H1 (cell line): ENCODE measurements around the gene UBE2D4. TPM values are rescaled to one million over a fixed set of nuclear protein-coding genes. Genes with fewer than 3 reads are reported as not detected.

Source experiments
- CTCF ChIA-PET: fragments of 300-600 bp; sonication (Branson Sonifier 250); formaldehyde crosslinking; loops from one replicate; lab custom pipeline; 2021; ENCODE audit not compliant: partially characterized antibody; lab: Charles Lee
- POLR2A ChIA-PET: fragments of 300-600 bp; sonication (Branson Sonifier 250); formaldehyde crosslinking; loops from one replicate; lab custom pipeline; 2021; ENCODE audit warnings: inconsistent platforms; ENCODE audit not compliant: partially characterized antibody; lab: Charles Lee
- DNase-seq, 2 experiments: peaks; one replicate each; pipeline versions ENCODE4 v3.0.0 to v3.0.0-alpha.2; 2010 to 2022; ENCODE audit warnings: low spot score in 2 of 2, low read depth in 1 of 2, mixed read lengths in 1 of 2
- FAIRE-seq: peaks from 2 replicates; lab custom pipeline; 2011; peaks lifted over from hg19 to GRCh38; lab: Jason Lieb, UNC
- H2AFZ ChIP-seq: 2 replicates; pipeline ENCODE4 v1.8.1; 2012; ENCODE audit warnings: low read length, inconsistent platforms
- H2AK5ac ChIP-seq: 2 replicates; pipeline ENCODE4 v1.6.1; 2013; ENCODE audit warnings: low read depth, low read length
- H2BK120ac ChIP-seq: replicated peaks from 2 replicates; pipeline ENCODE3; 2013; ENCODE audit warnings: low read depth, low read length, inconsistent platforms
- H2BK12ac ChIP-seq: 2 replicates; pipeline ENCODE4 v1.6.1; 2013; ENCODE audit warnings: low read depth, low read length
- H2BK15ac ChIP-seq: 2 replicates; pipeline ENCODE4 v1.6.1; 2013; ENCODE audit warnings: low read length
- H2BK20ac ChIP-seq: 2 replicates; pipeline ENCODE4 v1.6.1; 2013; ENCODE audit warnings: low read length
- H2BK5ac ChIP-seq: 2 replicates; pipeline ENCODE4 v1.6.1; 2013; ENCODE audit warnings: low read depth, low read length
- H3K14ac ChIP-seq: 2 replicates; pipeline ENCODE4 v1.6.1; 2013; ENCODE audit warnings: inconsistent platforms; ENCODE audit not compliant: insufficient read length
- H3K18ac ChIP-seq: 2 replicates; pipeline ENCODE4 v1.6.1; 2013; ENCODE audit warnings: low read length; ENCODE audit errors: extremely low read depth
- H3K23ac ChIP-seq: 2 replicates; pipeline ENCODE4 v1.6.1; 2013; ENCODE audit warnings: inconsistent platforms; ENCODE audit not compliant: insufficient read length
- H3K23me2 ChIP-seq: 2 replicates; pipeline ENCODE4 v1.6.1; 2013; ENCODE audit warnings: low read depth, low read length
- H3K27ac ChIP-seq: 2 replicates; pipeline ENCODE4 v1.6.1; 2011; ENCODE audit warnings: low read depth, low read length, inconsistent platforms
- H3K27me3 ChIP-seq, 4 experiments: replicated peaks in 1 of 4; 1 replicate in 1 of 4; 2 replicates in 3 of 4; pipeline versions ENCODE4 v1.6.1 to v1.8.1; 2011 to 2013; ENCODE audit warnings: low read length in 3 of 4, mild to moderate bottlenecking in 3 of 4, inconsistent platforms in 2 of 4, mixed read lengths in 2 of 4, moderate library complexity in 1 of 4; ENCODE audit not compliant: control insufficient read depth in 3 of 4, insufficient read depth in 3 of 4; ENCODE audit errors: extremely low read depth in 1 of 4
- H3K36me3 ChIP-seq, 4 experiments: 2 replicates each; pipeline versions ENCODE4 v1.6.1 to v1.8.1; 2011 to 2013; ENCODE audit warnings: mild to moderate bottlenecking in 4 of 4, low read length in 3 of 4, moderate library complexity in 2 of 4, control low read depth in 1 of 4, inconsistent platforms in 1 of 4; ENCODE audit not compliant: insufficient read depth in 4 of 4, control insufficient read depth in 2 of 4
- H3K4ac ChIP-seq: replicated peaks from 2 replicates; pipeline ENCODE3; 2013; ENCODE audit warnings: low read length, low read depth, mixed read lengths, inconsistent platforms; ENCODE audit not compliant: insufficient read length
- H3K4me1 ChIP-seq, 4 experiments: replicated peaks in 1 of 4; 1 replicate in 1 of 4; 2 replicates in 3 of 4; pipeline versions ENCODE4 v1.6.1 to v1.8.1; 2011 to 2013; ENCODE audit warnings: low read length in 3 of 4, inconsistent platforms in 2 of 4, mixed read lengths in 1 of 4; ENCODE audit not compliant: insufficient read depth in 4 of 4, control insufficient read depth in 3 of 4
- H3K4me2 ChIP-seq, 2 experiments: 2 replicates each; pipeline versions ENCODE4 v1.6.1 to v1.8.1; 2011 to 2013; ENCODE audit warnings: low read depth in 2 of 2, low read length in 2 of 2, control low read depth in 1 of 2, inconsistent platforms in 1 of 2, mild to moderate bottlenecking in 1 of 2; ENCODE audit not compliant: insufficient read depth in 1 of 2
- H3K4me3 ChIP-seq, 4 experiments: fragments of 200-600, 300-600 bp in 1 of 4; sonication (generic), shearing (Covaris generic), sonication (Bioruptor Twin) in 1 of 4; 2 replicates each; pipeline versions ENCODE4 v1.5.1 to v1.8.1; 2011 to 2016; ENCODE audit warnings: low read length in 4 of 4, low read depth in 3 of 4, control low read depth in 2 of 4, inconsistent platforms in 2 of 4, mild to moderate bottlenecking in 2 of 4, mixed read lengths in 1 of 4, moderate library complexity in 1 of 4; ENCODE audit not compliant: insufficient read depth in 2 of 4; ENCODE audit errors: extremely low read depth in 1 of 4
- H3K56ac ChIP-seq: replicated peaks from 2 replicates; pipeline ENCODE3; 2013; ENCODE audit warnings: low read depth, mild to moderate bottlenecking, mixed read lengths, low read length, inconsistent platforms; ENCODE audit not compliant: insufficient read length
- H3K79me1 ChIP-seq: 2 replicates; pipeline ENCODE4 v1.6.1; 2013; ENCODE audit warnings: low read depth, low read length, control low read depth
- H3K79me2 ChIP-seq, 2 experiments: 2 replicates each; pipeline versions ENCODE4 v1.6.1 to v1.8.1; 2012 to 2013; ENCODE audit warnings: low read length in 2 of 2, mild to moderate bottlenecking in 2 of 2, inconsistent platforms in 1 of 2; ENCODE audit not compliant: insufficient read depth in 2 of 2, control insufficient read depth in 1 of 2
- H3K9ac ChIP-seq, 4 experiments: replicated peaks in 1 of 4; 1 replicate in 1 of 4; 2 replicates in 3 of 4; pipeline versions ENCODE4 v1.6.1 to v1.8.1; 2011 to 2013; ENCODE audit warnings: low read depth in 3 of 4, low read length in 3 of 4, control low read depth in 2 of 4, mild to moderate bottlenecking in 2 of 4, moderate library complexity in 2 of 4, inconsistent platforms in 1 of 4; ENCODE audit errors: extremely low read depth in 1 of 4
- H3K9me3 ChIP-seq, 2 experiments: 2 replicates each; pipeline versions ENCODE4 v1.6.1 to v1.8.1; 2012 to 2013; ENCODE audit warnings: mild to moderate bottlenecking in 2 of 2, moderate library complexity in 2 of 2, control low read depth in 1 of 2, inconsistent platforms in 1 of 2, low read depth in 1 of 2, low read length in 1 of 2, mixed read lengths in 1 of 2; ENCODE audit not compliant: insufficient read depth in 2 of 2
- H4K20me1 ChIP-seq, 2 experiments: replicated peaks in 1 of 2; 2 replicates each; pipeline versions ENCODE3 to v1.8.1; 2011 to 2013; ENCODE audit warnings: inconsistent platforms in 2 of 2, low read length in 2 of 2, mild to moderate bottlenecking in 1 of 2; ENCODE audit not compliant: insufficient read depth in 2 of 2, control insufficient read depth in 1 of 2
- H4K5ac ChIP-seq: 2 replicates; pipeline ENCODE4 v1.6.1; 2013; ENCODE audit warnings: low read length, low read depth, mixed read lengths, inconsistent platforms; ENCODE audit not compliant: insufficient read length
- H4K8ac ChIP-seq: 2 replicates; pipeline ENCODE4 v1.8.0; 2013; ENCODE audit warnings: mild to moderate bottlenecking, moderate library complexity, low read length, inconsistent platforms; ENCODE audit not compliant: insufficient read depth; ENCODE audit errors: extremely low read depth
- H4K91ac ChIP-seq: replicated peaks from 2 replicates; pipeline ENCODE3; 2013; ENCODE audit warnings: low read length, mixed read lengths, inconsistent platforms; ENCODE audit not compliant: insufficient read length
- CEBPB ChIP-seq: IDR thresholded peaks from 2 replicates; pipeline ENCODE4 v1.6.1; 2012; ENCODE audit warnings: low read depth, low read length
- CTBP2 ChIP-seq: IDR thresholded peaks from 2 replicates; pipeline ENCODE4 v1.7.0; 2011; ENCODE audit warnings: borderline replicate concordance, mild to moderate bottlenecking, moderate library complexity, mixed read lengths, low read length; ENCODE audit not compliant: insufficient read depth, insufficient read length
- EGR1 ChIP-seq: IDR thresholded peaks from 2 replicates; pipeline ENCODE4 v1.6.1; 2011; ENCODE audit warnings: low read depth, low read length, borderline replicate concordance
- FOSL1 ChIP-seq: IDR thresholded peaks from 2 replicates; pipeline ENCODE4 v1.6.1; 2011; ENCODE audit warnings: mild to moderate bottlenecking, low read depth, low read length, moderate library complexity; ENCODE audit not compliant: insufficient read depth
- JUN ChIP-seq: IDR thresholded peaks from 2 replicates; pipeline ENCODE4 v1.6.1; 2011; ENCODE audit warnings: low read depth, mild to moderate bottlenecking, improper control_type of control experiment, low read length
- MAFK ChIP-seq: IDR thresholded peaks from 2 replicates; pipeline ENCODE4 v1.6.1; 2012; ENCODE audit warnings: low read depth, mild to moderate bottlenecking, improper control_type of control experiment, low read length
- POLR2A ChIP-seq, 2 experiments: IDR thresholded peaks; 1 replicate in 1 of 2; 2 replicates in 1 of 2; pipeline ENCODE4 v1.6.1; 2011; ENCODE audit warnings: low read depth in 2 of 2, low read length in 2 of 2, mild to moderate bottlenecking in 2 of 2; ENCODE audit errors: control extremely low read depth in 1 of 2
- SAP30 ChIP-seq: fragments of 300-600 bp; sonication (generic); IDR thresholded peaks from 2 replicates; pipeline ENCODE4 v1.7.1; 2012; ENCODE audit warnings: low read length, moderate library complexity, mild to moderate bottlenecking, inconsistent platforms; ENCODE audit not compliant: insufficient read depth, insufficient replicate concordance
- SIN3A ChIP-seq, 2 experiments: IDR thresholded peaks in 1 of 2; conservative IDR thresholded peaks in 1 of 2; 2 replicates each; pipeline ENCODE4 v1.6.1; 2011 to 2012; ENCODE audit warnings: low read length in 2 of 2, improper control_type of control experiment in 1 of 2, low read depth in 1 of 2, mild to moderate bottlenecking in 1 of 2
- SP4 ChIP-seq: IDR thresholded peaks from 2 replicates; pipeline ENCODE4 v1.6.1; 2012; ENCODE audit warnings: low read length, inconsistent platforms
- YY1 ChIP-seq: IDR thresholded peaks from 2 replicates; pipeline ENCODE4 v1.6.1; 2011; ENCODE audit warnings: low read depth, mild to moderate bottlenecking, low read length
- WGBS, 2 experiments: shearing (Covaris generic) in 1 of 2; methylation state at CpG; one replicate each; pipeline versions ENCODE4 v1.1.6 to v1.1.7; 2013 to 2015; ENCODE audit warnings: low lambda C conversion rate in 2 of 2, mixed read lengths in 2 of 2, inconsistent platforms in 1 of 2, low coverage in 1 of 2, missing lambda C conversion rate in 1 of 2; ENCODE audit not compliant: insufficient replicate concordance in 2 of 2, insufficient coverage in 1 of 2, insufficient read length in 1 of 2; ENCODE audit errors: extremely low coverage in 1 of 2, missing lambda C conversion rate in 1 of 2; 5-methylcytosine and 5-hydroxymethylcytosine counted together
- polyA plus RNA-seq, 7 experiments: library from polyadenylated mRNA; depleted of rRNA in 3 of 7; stranded (reverse) in 5 of 7; unstranded in 2 of 7; fragments of >200 nt in 5 of 7; fragments of 200-250 nt in 2 of 7; gene quantifications; 1 replicate in 5 of 7; 2 replicates in 1 of 7; 4 replicates in 1 of 7; pipeline versions ENCODE4 v1.2.1 to v1.2.3, GENCODE V29; 2011 to 2013; ENCODE audit warnings: missing spikeins in 2 of 7, mixed read lengths in 2 of 7
- total RNA-seq: library from RNA; stranded (reverse); fragmentation: NEBNext Ultra II Directional; extraction: Animal tissue kit (Norgen Biotek cat#: 25700); gene quantifications from 2 replicates; pipeline ENCODE4 v1.2.1, GENCODE V29; 2021
- TF ChIP-seq, protein P1 (sequence below): IDR thresholded peaks from 2 replicates; pipeline ENCODE4 v1.6.1; 2012; ENCODE audit warnings: low read length, inconsistent platforms

The UBE2D4 gene
- total and polyA plus RNA-seq, 2 of the 8 experiments (the other 6 are each of a cell fraction or from before 2014, with no cell fraction given), result 3.4 to 9.4 TPM

DNA sequence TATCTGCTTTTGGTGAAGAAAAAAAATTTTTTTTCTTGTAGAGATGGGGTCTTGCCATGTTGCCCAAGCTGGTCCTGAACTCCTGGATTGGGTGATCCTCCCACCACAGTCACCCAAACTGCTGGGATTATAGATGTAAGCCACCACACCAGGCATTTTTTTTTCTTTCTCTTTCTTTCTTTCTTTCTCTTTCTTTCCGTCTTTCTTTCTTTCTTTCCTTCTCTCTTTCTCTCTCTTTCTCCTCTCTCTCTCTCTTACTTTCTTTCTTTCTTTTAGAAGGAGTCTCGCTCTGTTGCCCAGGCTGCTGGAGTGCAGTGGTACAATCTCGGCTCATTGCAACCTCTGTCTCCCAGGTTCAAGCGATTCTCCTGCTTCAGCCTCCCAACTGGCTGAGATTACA is 3.5 kb upstream of the UBE2D4 start:
- Histone ChIP-seq H3K79me1 (no peaks in the 10 kb centered on the region; the same call in 1 of the 2 replicates), H3K4me2 (no peak overlapping the region), H3K27me3 (peaks cover 0 to 18% (median 6%) of the 10 kb centered on the region in 4 experiments; a peak in 6 of 7 replicates), H3K9ac (no peak overlapping the region), H2BK5ac (no peak overlapping the region), H3K56ac (no peak overlapping the region), H2BK20ac (no peak overlapping the region), H4K8ac (no peak overlapping the region), H3K23me2 (peaks cover 4% of the 10 kb centered on the region; the same call in 1 of the 2 replicates), H3K18ac (no peak overlapping the region), H3K9me3 (no peaks in the 10 kb centered on the region), H3K36me3 (no peaks in the 10 kb centered on the region), H3K4me3 (no peak overlapping the region), H3K27ac (no peak overlapping the region), H3K4me1 (peaks cover 0 to 4% (median 0%) of the 10 kb centered on the region in 4 experiments; a peak in 1 of 7 replicates), H3K4ac (no peak overlapping the region), H2BK12ac (no peak overlapping the region), H4K5ac (no peak overlapping the region), H4K91ac (no peak overlapping the region), H4K20me1 (no peaks in the 10 kb centered on the region), H3K79me2 (no peaks in the 10 kb centered on the region), H2BK15ac (no peak overlapping the region), H2AFZ (no peak overlapping the region), H3K14ac (no peak overlapping the region), H3K23ac (no peak overlapping the region), H2BK120ac (no peak overlapping the region), H2AK5ac (no peak overlapping the region)
- TF ChIP-seq SAP30, result no peak
- TF ChIP-seq YY1, result no peak
- TF ChIP-seq SIN3A (conservative IDR thresholded peaks at IDR 0.05 in 1 of 2, IDR thresholded peaks at IDR 0.05 in 1 of 2; ENCODE audit: low read depth in 1 of 2, low read length in 2 of 2), result no peak
- no peak for TF ChIP-seq FOSL1
- TF ChIP-seq CEBPB, result no peak
- no peak for TF ChIP-seq EGR1
- TF ChIP-seq, protein P1, sequence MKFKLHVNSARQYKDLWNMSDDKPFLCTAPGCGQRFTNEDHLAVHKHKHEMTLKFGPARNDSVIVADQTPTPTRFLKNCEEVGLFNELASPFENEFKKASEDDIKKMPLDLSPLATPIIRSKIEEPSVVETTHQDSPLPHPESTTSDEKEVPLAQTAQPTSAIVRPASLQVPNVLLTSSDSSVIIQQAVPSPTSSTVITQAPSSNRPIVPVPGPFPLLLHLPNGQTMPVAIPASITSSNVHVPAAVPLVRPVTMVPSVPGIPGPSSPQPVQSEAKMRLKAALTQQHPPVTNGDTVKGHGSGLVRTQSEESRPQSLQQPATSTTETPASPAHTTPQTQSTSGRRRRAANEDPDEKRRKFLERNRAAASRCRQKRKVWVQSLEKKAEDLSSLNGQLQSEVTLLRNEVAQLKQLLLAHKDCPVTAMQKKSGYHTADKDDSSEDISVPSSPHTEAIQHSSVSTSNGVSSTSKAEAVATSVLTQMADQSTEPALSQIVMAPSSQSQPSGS, result no peak
- TF ChIP-seq POLR2A (IDR thresholded peaks at IDR 0.05; ENCODE audit: control extremely low read depth in 1 of 2, low read depth in 2 of 2, low read length in 2 of 2), result no peak
- no peak for TF ChIP-seq SP4
- TF ChIP-seq CTBP2, result no peak
- TF ChIP-seq JUN, result no peak
- no peak for TF ChIP-seq MAFK
- POLR2A ChIA-PET, result interaction anchor here (0.8 kb wide), 1 partner anchor 48 kb away, joined by 3 read pairs; no protein-coding TSS in a partner anchor
- 100% methylated on average over 4 of the region's 4 CpGs; no CpG with 5 or more reads in 1 of the 2 experiments for WGBS, 2 experiments
- no peak for DNase-seq
- CTCF ChIA-PET, result interaction anchor here (0.7 kb wide), 1 partner anchor 329 kb away, joined by 3 read pairs; no protein-coding TSS in a partner anchor
- FAIRE-seq, result no peak
